Measurements from ENCODE around the gene CHST8. TPM values are rescaled to one million over a fixed set of nuclear protein-coding genes. Genes with fewer than 3 reads are reported as not detected.

CHST8 gene
- total and polyA plus RNA-seq, 2 of the 13 experiments (the other 11 are each of a cell fraction or from before 2014, with no cell fraction given) = not detected

GRCh38 chr19:33778089-33778791 is 156.5 kb downstream of the CHST8 start (continued):
- TF ChIP-seq ZNF577 (CRISPR knock-in tag; IDR thresholded peaks at IDR 0.05; ENCODE audit: borderline replicate concordance, low read depth) (no peak), GFI1 (CRISPR knock-in tag; IDR thresholded peaks at IDR 0.05; ENCODE audit: borderline replicate concordance) (0 out of 2 replicates have a peak, but pooled peaks have one; percentile 19), ZNF3 (CRISPR knock-in tag; IDR thresholded peaks at IDR 0.05) (no peak), JUNB (CRISPR knock-in tag; IDR thresholded peaks at IDR 0.05; ENCODE audit: borderline replicate concordance) (no peak), TAF1 (CRISPR knock-in tag; IDR thresholded peaks at IDR 0.05) (no peak), KLF12 (CRISPR knock-in tag; IDR thresholded peaks at IDR 0.05; ENCODE audit: borderline replicate concordance) (no peak), MTA1 (CRISPR knock-in tag; IDR thresholded peaks at IDR 0.05; ENCODE audit: borderline replicate concordance) (peak; percentile 19; the same call in 1 of the 2 replicates), NR2C2 (CRISPR knock-in tag; IDR thresholded peaks at IDR 0.05; ENCODE audit: borderline replicate concordance) (no peak), ETV5 (CRISPR knock-in tag; IDR thresholded peaks at IDR 0.05; ENCODE audit: borderline replicate concordance) (0 out of 2 replicates have a peak, but pooled peaks have one; percentile 21), MXD1 (CRISPR knock-in tag; IDR thresholded peaks at IDR 0.05) (peak; percentile 50; the same call in 1 of the 2 replicates), PCBP1 (IDR thresholded peaks at IDR 0.05; ENCODE audit: borderline replicate concordance, low read depth, low read length) (no peak), ZNF75D (CRISPR knock-in tag; IDR thresholded peaks at IDR 0.05; ENCODE audit: borderline replicate concordance) (no peak), ZBTB1 (CRISPR knock-in tag; IDR thresholded peaks at IDR 0.05; ENCODE audit: borderline replicate concordance) (no peak), ZNF574 (CRISPR knock-in tag; IDR thresholded peaks at IDR 0.05) (peak; percentile 83), SNAI1 (CRISPR knock-in tag; IDR thresholded peaks at IDR 0.05; ENCODE audit: borderline replicate concordance) (no peak), ZNF766 (CRISPR knock-in tag; IDR thresholded peaks at IDR 0.05; ENCODE audit: borderline replicate concordance) (no peak), ZNF747 (CRISPR knock-in tag; IDR thresholded peaks at IDR 0.05; ENCODE audit: borderline replicate concordance) (no peak), FOSL2 (CRISPR knock-in tag; IDR thresholded peaks at IDR 0.05) (0 out of 2 replicates have a peak, but pooled peaks have one; percentile 15), ZNF614 (CRISPR knock-in tag; IDR thresholded peaks at IDR 0.05; ENCODE audit: borderline replicate concordance) (peak; percentile 49; the same call in 1 of the 2 replicates), SAFB2 (CRISPR knock-in tag; IDR thresholded peaks at IDR 0.05; ENCODE audit: borderline replicate concordance, low read depth) (no peak), TBX2 (CRISPR knock-in tag; IDR thresholded peaks at IDR 0.05; ENCODE audit: borderline replicate concordance) (peak; percentile 60), BCL6 (CRISPR knock-in tag; IDR thresholded peaks at IDR 0.05) (0 out of 2 replicates have a peak, but pooled peaks have one; percentile 19), KMT2B (CRISPR knock-in tag; IDR thresholded peaks at IDR 0.05) (no peak), PAX8 (CRISPR knock-in tag; IDR thresholded peaks at IDR 0.05; ENCODE audit: borderline replicate concordance) (no peak), SMC3 (IDR thresholded peaks at IDR 0.05; ENCODE audit: low read length) (peak; percentile 70; the same call in 1 of the 2 replicates), CC2D1A (CRISPR knock-in tag; IDR thresholded peaks at IDR 0.05) (no peak)
- TF ChIP-seq, protein P1, sequence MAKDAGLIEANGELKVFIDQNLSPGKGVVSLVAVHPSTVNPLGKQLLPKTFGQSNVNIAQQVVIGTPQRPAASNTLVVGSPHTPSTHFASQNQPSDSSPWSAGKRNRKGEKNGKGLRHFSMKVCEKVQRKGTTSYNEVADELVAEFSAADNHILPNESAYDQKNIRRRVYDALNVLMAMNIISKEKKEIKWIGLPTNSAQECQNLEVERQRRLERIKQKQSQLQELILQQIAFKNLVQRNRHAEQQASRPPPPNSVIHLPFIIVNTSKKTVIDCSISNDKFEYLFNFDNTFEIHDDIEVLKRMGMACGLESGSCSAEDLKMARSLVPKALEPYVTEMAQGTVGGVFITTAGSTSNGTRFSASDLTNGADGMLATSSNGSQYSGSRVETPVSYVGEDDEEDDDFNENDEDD (CRISPR knock-in tag; IDR thresholded peaks at IDR 0.05; ENCODE audit: borderline replicate concordance) = 0 out of 2 replicates have a peak, but pooled peaks have one; percentile 12

Data from HepG2 (cell line).